Measurements from ENCODE around the gene TAF1D.
A peak's percentile ranks its signal among the peaks of the same experiment; 100 is the strongest.

Gene TAF1D

DNA sequence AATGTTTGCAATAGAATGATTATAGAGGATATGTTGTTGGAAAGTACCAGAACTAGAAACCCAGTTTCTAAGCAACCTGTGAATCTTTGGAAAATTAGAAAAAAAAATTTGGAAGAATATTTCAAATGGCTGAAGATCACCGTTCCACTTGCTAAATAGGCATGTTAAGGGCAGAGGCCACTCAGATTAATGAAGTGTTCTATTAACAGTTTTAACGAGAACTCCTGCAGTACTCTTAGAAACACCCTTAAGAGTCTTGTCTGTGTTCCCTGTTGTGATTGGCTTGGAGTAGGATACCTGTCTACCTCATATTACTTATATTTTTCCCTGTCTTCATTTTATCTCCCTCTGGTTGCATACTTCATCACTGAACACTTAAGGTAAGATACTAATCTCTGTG lies 4.8 kb upstream of the TAF1D start:
- no peak for DNase-seq

DNA sequence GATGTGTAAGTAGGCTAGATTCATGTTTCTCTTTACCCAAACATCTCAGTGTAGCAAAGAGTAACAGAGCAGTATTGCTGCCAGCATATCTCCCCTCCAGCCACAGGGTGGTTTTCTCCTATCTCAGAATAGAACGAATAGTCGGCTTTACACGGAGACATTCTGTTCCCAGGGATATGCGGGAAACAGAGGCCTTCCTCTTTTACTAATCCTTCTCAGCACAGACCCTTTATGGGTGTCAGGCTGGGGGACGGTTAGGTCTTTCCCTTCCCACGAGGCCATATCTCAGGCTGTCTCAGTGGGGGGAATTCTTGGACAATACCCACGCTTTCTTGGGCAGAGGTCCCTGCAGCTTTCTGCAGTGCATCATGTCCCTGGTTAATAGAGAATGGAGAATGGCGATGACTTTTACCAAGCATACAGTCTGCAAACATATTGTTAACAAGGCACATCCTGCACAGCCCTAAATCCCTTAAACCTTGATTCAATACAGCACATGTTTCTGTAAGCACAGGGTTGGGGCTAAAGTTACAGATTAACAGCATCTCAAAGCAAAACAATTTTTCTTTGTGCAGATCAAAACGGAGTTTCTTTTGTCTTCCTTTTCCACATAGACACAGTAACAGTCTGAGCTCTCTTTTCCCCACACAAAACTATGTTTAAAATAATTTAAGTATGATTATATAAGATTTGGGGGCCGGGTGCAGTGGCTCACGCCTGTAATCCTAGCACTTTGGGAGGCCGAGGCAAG lies 3.9 kb upstream of the TAF1D start:
- peak in 3 of 14 donors; percentile 9 to 37 (median 36) for DNase-seq

DNA sequence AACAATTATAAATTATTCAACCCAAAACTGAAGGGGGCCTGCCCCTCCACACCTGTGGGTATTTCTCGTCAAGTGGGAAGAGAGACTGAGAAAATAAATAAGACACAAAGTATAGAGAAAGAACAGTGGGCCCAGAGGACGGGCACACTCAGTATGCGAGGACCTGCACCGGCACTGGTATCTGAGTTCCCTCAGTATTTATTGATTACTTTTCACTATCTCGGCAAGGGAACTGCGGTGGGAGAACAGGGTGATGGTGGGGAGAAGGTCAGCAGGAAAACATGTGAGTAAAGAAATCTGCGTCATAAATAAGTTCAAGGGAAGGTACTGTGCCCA lies 3.3 kb upstream of the TAF1D start:
- peak in 2 of 14 donors; percentile 36 to 37 for DNase-seq

DNA sequence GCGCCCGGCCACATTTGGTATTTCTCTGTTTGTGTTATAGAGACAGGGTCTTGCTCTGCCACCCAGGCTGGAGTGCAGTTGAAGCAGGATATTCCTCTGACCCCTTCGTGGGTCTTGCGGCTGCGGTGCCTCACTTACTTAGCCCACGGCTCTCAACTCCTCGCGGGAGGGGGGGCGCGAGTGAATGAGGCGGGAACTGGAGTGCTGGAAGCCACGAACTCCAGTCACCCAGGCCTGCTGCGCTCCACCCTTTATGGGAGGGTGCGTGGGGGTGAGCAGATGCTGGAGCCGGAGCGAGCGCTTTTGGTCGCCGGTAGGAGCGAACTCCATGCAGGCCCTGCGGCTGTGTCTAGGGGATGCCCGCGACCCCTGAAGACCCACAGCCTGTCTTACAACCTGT lies 2.0 kb upstream of the TAF1D start:
- DNase-seq: no peak

DNA sequence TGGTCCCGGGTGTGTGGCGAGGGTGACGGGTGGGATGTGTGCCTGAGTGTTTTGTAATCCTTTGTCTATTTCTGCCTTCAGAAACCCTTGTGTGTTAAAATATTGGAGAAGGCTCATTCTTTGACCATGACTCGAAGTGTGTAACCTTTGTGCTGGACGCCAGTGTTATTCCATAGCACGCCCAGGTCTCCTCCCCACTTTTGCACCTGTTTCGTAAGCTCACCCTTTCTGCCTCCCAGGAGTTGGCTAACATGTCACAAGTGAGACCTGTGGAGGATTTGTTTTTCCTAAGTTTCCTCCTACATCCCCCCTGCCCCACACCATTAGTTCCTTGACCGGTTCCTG lies 559 bp upstream of the TAF1D start:
- peak in 1 of 14 donors; percentile 77 for DNase-seq

DNA sequence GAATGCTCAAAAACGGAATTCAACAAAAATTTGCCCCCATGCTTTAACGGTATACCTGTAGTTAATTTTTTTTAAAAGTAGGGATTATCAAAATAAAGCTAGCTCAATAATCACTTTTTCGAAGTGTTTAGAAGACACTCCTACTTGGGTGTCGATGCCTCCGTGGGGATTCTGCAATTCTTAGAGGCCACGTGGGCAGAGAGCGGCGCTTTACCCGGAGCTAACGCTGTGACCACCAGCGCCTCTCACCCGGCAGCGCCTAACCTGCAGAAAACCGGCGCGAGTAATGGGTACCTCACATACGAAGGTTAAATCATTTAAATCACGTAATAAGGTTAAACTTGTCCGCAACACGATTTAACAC lies 583 bp downstream of the TAF1D start:
- peak in 4 of 14 donors; percentile 55 to 58 (median 56) for DNase-seq

DNA sequence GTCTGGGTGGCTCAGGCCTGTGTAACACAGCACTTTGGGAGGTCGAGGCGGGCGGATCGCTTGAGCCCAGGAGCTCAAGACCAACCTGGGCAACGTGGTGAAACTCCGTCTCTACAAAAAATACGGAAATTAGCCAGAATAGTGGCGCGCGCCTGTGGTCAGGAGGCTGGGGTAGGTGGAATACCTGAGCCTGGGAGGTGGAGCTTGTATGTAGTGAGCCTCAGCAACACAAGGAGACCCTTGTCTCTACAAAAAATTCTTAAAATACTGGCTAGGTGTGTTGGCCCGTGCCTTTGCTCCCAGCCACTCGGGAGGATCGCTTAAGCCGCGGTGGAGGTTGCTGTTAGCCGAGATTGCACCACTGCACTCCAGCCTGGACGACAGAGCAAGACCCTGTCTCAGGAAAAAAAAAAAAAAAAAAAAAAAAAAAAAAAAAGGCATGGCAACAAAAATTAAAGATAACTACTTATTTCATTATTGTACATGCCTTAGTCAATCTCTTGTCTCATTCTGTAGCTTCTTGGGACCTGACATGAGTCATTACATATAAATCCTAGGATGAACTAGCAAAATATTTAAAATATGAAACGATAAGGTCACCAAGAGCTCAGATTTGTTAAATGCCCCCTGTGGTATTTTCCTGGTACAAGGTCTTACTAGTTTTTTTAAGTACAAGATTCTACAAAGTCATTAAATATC lies 1.1 kb downstream of the TAF1D start:
- peak in 1 of 14 donors; percentile 4 for DNase-seq

DNA sequence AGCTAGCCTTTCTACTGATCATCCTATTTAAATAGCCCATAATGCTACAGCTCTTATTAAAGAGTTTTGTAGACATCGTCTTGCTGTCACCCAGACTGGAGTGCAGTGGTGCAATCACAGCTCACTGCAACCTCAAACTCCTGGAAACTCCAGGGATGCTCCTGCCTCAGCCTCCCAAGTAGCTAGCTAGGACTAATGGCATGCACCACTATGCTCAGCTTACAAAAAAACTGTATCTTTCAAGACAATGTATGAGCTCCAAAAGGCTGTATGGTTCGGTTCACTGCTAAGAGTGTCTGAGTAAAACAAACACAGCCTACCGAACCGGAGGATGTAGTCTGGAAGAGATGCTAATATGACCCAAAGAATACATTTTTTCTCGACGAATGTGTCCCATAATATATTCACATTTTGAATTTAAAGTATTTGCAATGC lies 2.6 kb downstream of the TAF1D start:
- no peak for DNase-seq

DNA sequence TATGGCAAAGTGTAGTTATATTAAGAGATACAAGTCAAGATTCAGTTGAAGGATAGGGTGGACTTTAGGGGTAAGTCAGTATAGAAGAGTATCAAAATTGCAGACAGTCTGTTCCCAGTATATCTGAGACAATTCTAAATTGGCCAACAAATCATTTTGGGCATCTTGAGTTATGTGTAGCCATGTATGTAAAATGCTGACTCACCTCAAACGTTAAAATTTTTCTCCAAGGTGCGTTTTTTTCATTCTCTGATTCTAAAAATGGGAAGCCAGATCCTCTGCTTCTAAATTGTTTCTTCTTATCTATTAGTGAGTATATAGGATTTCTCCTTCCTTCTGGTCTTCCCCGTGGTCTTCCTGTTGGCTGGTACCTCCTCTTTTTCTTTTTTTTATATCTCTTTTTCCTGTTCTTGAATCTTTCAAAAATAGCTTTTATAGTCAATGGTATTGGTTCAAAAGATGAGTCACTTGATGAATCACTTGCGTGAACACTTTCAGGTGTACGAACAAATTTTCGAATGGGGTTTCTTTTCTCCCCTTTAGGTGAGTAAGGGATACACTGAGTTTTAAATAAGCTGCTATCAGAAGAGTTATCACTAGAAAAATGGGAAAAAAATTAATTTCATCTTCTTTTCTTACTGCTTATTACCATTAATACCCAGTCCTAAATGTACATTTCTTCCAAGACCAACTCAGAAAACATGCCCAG lies 3.2 kb downstream of the TAF1D start:
- no peak for DNase-seq

DNA sequence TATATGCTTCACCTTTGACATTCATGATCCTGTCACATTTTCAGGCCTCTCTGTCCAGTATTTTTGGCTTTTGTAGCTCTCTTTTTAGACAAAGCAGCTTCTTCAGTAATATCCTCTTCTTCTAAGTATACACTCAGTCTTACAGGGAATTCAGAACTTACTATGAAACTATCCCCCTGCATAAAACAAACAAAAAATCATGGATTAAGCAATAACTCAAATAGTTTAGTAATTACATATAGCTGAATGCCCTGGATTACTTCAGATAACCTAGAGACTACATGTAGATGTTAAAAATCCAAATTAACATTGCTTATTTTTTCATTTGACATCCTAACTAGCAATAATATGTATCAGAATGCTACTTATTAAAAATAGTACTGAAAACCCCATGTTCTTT lies 5.2 kb downstream of the TAF1D start:
- no peak for DNase-seq

DNA sequence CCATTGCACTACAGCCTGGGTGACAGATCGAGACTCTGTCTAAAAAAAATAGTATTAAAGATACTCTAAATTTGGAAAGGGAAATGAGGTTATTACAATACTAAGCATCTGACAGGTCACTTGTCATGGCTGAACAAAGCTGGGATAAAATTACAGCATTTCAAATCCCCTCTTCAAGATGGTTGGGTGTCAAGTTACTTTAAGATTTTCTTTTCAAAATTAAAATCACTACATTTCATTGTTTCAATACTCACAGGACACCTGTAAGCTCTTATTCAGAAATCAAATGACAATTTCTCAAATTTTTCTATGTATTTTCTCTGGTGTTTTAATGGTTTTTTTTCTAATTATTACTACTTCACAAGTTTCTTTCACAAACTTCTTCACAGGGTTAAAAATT lies 5.7 kb downstream of the TAF1D start:
- DNase-seq: no peak

DNA sequence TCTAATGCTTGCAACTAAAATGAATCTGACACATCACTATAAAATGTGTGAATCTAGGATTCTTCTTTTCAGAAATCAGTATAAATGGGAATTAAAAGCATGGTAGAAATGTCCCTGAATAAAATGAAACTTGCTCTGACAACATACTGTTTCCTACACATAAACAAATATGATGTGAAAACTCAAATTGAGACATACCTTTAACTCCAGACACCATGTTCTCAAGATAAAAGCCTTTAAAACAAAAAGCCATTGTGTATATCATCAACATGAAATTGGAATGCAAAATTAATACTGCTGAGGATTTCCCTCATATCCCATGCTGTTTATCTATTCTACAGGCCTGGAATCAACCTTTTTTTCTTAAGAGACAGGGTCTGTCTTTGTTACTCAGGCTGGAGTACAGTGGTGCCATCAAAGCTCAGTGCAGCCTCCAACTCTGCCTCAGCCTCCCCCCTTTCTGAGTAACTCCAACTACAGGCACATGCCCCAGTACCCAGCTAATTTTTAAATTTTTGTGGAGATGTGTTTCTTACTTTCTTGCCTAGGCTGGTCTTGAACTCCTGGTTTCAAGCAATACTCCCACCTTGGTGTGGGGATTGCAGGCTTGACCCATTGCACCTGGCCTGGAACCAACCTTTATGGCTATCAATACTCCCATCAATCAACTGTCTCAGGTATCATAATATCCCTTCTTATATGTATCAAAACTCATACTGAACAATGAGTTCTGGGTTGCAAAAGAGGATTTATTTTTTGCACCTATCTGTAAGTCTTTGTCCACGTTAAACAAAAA lies 6.7 kb downstream of the TAF1D start:
- DNase-seq: no peak

DNA sequence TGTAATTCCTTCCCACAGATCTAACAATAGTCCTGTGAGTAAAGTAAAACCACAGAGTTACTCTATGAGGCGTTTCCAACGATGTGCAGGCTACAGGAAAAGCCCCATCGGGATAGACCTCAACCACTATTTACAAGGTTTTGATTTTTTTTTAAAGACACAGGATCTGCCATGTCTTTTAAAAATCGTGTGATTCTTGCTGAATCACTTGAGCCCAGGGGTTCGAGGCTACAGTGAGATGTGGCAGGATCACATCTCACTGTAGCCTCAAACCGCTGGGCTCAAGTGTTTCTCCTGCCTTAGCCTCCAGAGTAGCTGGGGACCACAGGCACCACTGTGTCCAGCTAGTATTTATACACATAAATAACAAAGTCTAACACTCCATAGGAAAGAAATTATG lies 7.8 kb downstream of the TAF1D start:
- no peak for DNase-seq

DNA sequence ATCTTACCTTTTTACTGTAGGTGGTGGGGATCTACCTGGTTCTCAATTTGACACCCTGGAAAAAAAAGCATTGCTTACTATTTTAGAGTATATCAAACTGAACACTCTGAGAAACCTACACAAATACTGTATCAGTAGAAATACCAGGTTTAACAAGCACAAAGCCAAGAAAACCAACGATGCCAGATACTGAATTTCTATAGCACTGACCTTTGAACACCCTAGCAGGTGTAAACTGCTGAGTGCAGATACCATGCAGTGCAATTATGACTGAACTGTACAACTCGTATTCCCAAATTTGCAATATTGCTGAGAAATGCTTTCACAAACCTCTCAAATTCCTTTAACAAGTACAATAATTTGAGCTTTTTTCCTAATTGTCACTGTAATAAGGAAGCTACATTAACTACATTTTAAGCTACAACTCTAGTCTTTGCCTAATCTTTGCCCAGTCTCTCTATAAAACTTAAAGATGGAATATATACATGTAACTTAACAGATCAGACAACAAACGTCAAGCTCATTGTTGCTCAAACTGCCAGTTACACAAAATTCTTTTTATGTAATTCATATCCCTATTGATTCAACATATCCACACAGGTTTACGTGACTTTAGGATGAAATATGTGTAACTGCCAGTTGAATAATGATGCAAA lies 8.9 kb downstream of the TAF1D start:
- DNase-seq: no peak

DNA sequence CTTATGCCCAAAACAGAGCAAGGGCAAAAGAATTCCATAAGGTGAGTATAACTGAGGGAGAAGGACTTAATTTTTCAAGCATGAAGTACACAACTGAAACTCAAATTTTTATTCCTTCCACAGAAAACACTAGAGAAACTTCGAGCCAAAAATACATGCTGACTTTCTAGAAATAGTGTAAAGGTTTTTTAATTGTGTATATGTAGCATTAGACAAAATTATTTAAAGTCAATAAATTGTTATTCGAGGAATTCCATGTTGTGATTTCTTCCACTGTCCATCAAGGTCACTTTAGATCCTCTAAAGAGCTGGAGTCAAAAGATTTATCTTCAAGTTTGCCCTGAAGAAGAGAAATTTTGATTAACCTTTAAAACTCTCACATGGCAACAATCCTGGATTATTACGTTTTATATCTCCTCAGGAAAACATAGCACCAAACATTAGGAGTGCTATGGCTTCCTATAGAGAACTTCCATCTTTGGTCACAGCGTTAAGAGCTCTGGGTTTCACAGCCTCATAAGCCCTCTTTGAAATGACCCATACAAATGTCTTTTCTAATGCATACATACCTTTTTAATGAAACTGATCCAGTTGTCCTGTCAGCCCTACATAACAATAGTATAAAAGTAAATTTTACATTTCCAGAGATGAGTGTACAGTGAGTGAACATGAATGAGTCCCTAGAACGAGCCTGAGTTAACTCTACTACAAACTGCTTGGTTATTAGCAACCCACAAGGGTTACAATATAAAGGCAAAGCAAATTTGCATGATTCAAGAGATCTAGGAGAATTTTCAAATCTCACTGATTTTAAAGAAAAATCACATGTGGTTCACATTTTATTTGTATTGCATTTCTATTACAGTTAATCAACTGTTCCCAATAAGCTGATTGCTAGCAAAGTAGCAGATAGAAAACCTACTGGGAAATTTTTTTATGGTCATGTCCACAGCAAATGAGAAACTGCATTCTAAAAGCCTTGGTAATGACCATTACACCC lies 10.9 kb downstream of the TAF1D start:
- DNase-seq: no peak

DNA sequence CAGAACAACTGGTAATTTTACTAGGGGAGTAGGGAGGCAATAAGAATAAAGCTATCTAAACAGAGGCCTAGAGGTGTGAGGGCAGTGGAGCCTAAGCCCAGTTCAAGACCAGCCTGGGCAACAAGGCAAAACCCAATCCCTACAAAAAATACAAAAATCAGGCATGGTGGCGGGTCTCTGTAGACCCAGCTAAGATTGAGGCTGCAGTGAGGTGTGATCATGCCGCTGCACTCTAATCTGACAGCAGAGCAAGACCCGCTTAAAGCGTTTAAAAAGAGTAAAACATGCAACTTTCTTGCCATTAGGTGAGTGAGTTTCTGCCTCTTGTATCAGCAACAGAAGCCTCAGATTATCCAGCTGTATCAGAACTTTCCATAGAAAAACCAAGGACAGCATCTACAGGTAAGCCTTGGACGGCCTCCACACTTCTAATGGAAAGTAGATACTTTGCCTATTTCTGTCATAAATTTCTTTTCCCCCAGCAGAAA lies 12.1 kb downstream of the TAF1D start:
- no peak for DNase-seq

DNA sequence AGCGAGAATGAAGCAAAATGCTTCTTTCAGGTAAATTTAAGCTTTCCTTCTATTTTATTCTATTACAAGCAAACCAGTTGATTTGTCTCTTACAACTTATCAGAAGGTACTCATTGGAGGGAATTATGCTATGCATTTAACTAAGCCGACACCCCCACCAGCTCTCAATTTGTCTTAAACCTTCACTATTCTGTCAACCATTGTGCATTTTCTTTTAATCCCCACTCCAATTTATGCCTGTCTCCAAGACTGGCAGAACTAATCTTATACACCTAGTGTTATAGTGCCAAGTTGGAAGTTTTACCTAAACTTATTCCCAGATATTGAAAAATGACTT lies 12.5 kb downstream of the TAF1D start:
- DNase-seq: no peak

DNA sequence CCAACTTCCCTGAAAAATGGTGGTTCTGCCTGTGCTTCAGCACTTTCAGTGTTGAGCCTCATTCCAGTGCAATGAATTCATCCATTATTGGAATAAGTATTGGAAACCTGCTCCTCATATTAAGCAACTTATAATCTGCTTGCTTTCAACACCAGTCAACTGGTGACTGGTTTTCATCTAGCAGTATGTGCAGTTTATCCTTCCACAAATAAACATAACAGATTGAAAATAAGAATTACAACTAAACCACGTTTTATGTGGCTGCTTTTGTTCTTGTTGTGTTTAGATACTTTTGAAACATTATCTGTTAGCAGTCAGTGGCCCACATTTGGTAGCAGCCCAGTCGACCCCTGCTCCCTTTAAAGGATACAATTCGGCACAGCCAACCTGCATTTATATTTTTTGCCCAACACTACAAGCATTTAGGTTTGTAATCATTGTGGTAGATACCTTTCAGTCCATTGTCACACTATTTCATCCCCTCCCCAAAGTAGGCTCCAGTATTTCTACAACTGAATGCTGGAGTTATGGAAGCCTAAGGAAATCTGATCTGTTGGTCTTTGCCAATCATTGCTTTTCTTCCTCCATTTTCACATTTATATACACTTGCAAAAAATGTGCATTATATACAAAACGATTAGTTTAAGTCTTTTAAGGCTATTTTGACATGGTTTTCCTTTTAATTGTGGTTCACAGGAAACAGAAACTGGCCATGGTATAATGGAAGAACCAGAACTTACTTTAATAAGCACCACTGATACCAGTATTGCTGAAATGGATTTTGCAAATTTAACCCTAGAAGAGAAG lies 13.1 kb downstream of the TAF1D start:
- DNase-seq: no peak

DNA sequence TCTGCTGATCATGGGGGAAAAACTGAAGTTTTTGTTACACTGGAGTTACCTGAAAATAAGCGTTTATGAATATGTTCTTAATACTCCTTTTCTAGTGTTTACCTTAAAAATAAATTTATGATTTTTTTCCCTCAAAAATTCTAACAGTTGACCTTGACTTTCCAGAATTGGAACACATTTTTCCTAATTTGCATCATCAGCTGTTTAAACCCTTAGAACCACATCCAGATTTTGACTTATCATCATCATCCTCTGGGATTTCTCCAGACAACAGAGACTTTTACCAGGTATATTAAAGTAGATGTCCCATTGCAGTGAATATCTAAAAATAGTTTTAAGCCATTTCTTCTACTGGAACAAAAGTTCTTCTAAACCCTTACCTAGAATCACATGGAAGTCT lies 17.2 kb downstream of the TAF1D start:
- no peak for DNase-seq

DNA sequence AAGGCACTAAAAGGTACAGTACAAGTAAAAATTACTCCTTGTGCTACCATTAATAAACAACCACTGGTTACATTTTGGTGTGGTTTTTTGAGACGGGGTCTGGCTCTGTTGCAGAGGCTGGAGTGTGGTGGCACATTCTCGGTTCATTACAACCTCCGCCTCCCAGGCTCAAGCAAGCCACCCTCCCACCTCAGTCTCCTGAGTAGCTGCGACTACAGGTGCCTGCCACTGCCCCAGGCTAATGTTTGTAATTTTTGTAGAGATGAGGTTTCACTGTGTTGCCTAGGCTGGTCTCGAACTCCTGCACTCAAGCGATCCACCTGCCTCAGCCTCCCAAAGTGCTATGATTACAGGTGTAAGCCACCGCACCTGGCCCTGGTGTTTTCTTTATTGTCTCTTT lies 20.8 kb downstream of the TAF1D start:
- no peak for DNase-seq
